SK-N-MC (cell line): ENCODE data around the gene SMYD3.

Experiments
- DNase-seq: peaks from one replicate; pipeline ENCODE4 v3.0.0-alpha.2; 2011; ENCODE audit warnings: low read depth, low spot score
- H3K27ac ChIP-seq: fragments of 200-600 bp; sonication (generic); 2 replicates; pipeline ENCODE4 v1.5.1; 2016; ENCODE audit warnings: mixed run types
- H3K36me3 ChIP-seq: fragments of 200-600 bp; sonication (generic); 2 replicates; pipeline ENCODE4 v1.6.1; 2017; ENCODE audit warnings: antibody characterized with exemption, low read length, mixed read lengths; ENCODE audit not compliant: insufficient read depth
- H3K4me3 ChIP-seq: fragments of 200-600 bp; sonication (generic); 2 replicates; pipeline ENCODE4 v1.5.1; 2016
- H3K9ac ChIP-seq: fragments of 200-600 bp; sonication (generic); 2 replicates; pipeline ENCODE4 v1.8.0; 2017; ENCODE audit warnings: mixed run types, mixed read lengths; ENCODE audit not compliant: insufficient read length
- H3K9me3 ChIP-seq: fragments of 200-600 bp; sonication (generic); 2 replicates; pipeline ENCODE4 v1.6.1; 2017; ENCODE audit warnings: low read depth, mild to moderate bottlenecking, antibody characterized with exemption, low read length, moderate library complexity, mixed read lengths
- EZH2 ChIP-seq: fragments of 200-600 bp; sonication (generic); IDR thresholded peaks from one replicate; pipeline ENCODE4 v1.6.1; 2017; ENCODE audit warnings: antibody characterized with exemption
- FOXP2 ChIP-seq: optimal IDR thresholded peaks from 2 replicates; pipeline ENCODE3; 2011; ENCODE audit warnings: mild to moderate bottlenecking, moderate library complexity; ENCODE audit not compliant: insufficient read depth; ENCODE audit errors: extremely low read length, control extremely low read depth
- POLR2AphosphoS5 ChIP-seq: IDR thresholded peaks from 2 replicates; pipeline ENCODE4 v1.6.1; 2012; ENCODE audit warnings: mild to moderate bottlenecking, low read depth, low read length, borderline replicate concordance

Gene SMYD3

GRCh38 chr1:246012341-246012740, 494.7 kb downstream of the SMYD3 start:
- Histone ChIP-seq H3K36me3 (no peaks in the 10 kb centered on the region), H3K27ac (no peak overlapping the region), H3K4me3 (no peak overlapping the region), H3K9ac (no peak overlapping the region), H3K9me3 (no peaks in the 10 kb centered on the region)
- TF ChIP-seq POLR2AphosphoS5 (no peak), EZH2 (no peak), FOXP2 (no peak)
- DNase-seq: no peak

- Histone ChIP-seq H3K27ac (no peak overlapping the region), H3K36me3 (no peaks in the 10 kb centered on the region), H3K4me3 (no peak overlapping the region), H3K9me3 (no peaks in the 10 kb centered on the region), H3K9ac (no peak overlapping the region)
- TF ChIP-seq FOXP2 (no peak), POLR2AphosphoS5 (no peak), EZH2 (no peak)
- no peak for DNase-seq
Measured at GRCh38 chr1:246010386-246010785, 496.7 kb downstream of the SMYD3 start.

- no peak overlapping the region for H3K9ac ChIP-seq
- H3K4me3 ChIP-seq: no peak overlapping the region
- no peaks in the 10 kb centered on the region for H3K36me3 ChIP-seq
- DNase-seq: no peak
- no peak overlapping the region for H3K27ac ChIP-seq
- no peaks in the 10 kb centered on the region for H3K9me3 ChIP-seq
- TF ChIP-seq POLR2AphosphoS5: no peak
- no peak for TF ChIP-seq EZH2
- no peak for TF ChIP-seq FOXP2
Measured at GRCh38 chr1:246008363-246008831, 498.7 kb downstream of the SMYD3 start.

- Histone ChIP-seq H3K9ac (no peak overlapping the region), H3K4me3 (no peak overlapping the region), H3K27ac (no peak overlapping the region), H3K9me3 (no peaks in the 10 kb centered on the region), H3K36me3 (no peaks in the 10 kb centered on the region)
- no peak for TF ChIP-seq FOXP2
- TF ChIP-seq EZH2: no peak
- TF ChIP-seq POLR2AphosphoS5: no peak
- no peak for DNase-seq
Measured at GRCh38 chr1:246005067-246005466, 502.0 kb downstream of the SMYD3 start.

- Histone ChIP-seq H3K27ac (no peak overlapping the region), H3K4me3 (no peak overlapping the region), H3K9ac (no peak overlapping the region), H3K9me3 (no peaks in the 10 kb centered on the region), H3K36me3 (no peaks in the 10 kb centered on the region)
- TF ChIP-seq EZH2 (no peak), FOXP2 (no peak), POLR2AphosphoS5 (no peak)
- no peak for DNase-seq
Measured at GRCh38 chr1:246004301-246004700, 502.8 kb downstream of the SMYD3 start.

GRCh38 chr1:246003442-246003730, 503.7 kb downstream of the SMYD3 start:
- TF ChIP-seq FOXP2: no peak
- TF ChIP-seq EZH2: no peak
- no peak for TF ChIP-seq POLR2AphosphoS5
- no peak for DNase-seq
- Histone ChIP-seq H3K36me3 (no peaks in the 10 kb centered on the region), H3K9ac (no peak overlapping the region), H3K4me3 (no peak overlapping the region), H3K9me3 (no peaks in the 10 kb centered on the region), H3K27ac (no peak overlapping the region)

GRCh38 chr1:246002725-246003441, 504.2 kb downstream of the SMYD3 start:
- H3K4me3 ChIP-seq: no peak overlapping the region
- DNase-seq: no peak
- TF ChIP-seq POLR2AphosphoS5 (no peak), FOXP2 (no peak), EZH2 (no peak)

GRCh38 chr1:246001837-246002230, 505.2 kb downstream of the SMYD3 start:
- H3K27ac ChIP-seq: no peak overlapping the region
- H3K4me3 ChIP-seq: no peak overlapping the region
- no peak for DNase-seq
- H3K36me3 ChIP-seq: no peaks in the 10 kb centered on the region
- no peaks in the 10 kb centered on the region for H3K9me3 ChIP-seq
- TF ChIP-seq EZH2 (no peak), POLR2AphosphoS5 (no peak), FOXP2 (no peak)
- no peak overlapping the region for H3K9ac ChIP-seq

More at GRCh38 chr1:246002725-246003441, 504.2 kb downstream of the SMYD3 start:
- Histone ChIP-seq H3K9ac (no peak overlapping the region), H3K36me3 (no peaks in the 10 kb centered on the region), H3K27ac (no peak overlapping the region), H3K9me3 (no peaks in the 10 kb centered on the region)
